NCI-H510A treated with DMSO at 0.1 percent for 48 hours (cell line): ENCODE results near the gene LAMA3.
"Not testable (repeated sequence)": the region's sequence is repeated elsewhere in the genome, so short reads cannot be mapped to it uniquely, and the experiment has no call there.

Source experiments
- DNase-seq: peaks from one replicate; lab custom pipeline; 2025; lab: John Stamatoyannopoulos, UW

The LAMA3 gene

GRCh38 chr18:23706971-23707640, 17.9 kb downstream of the LAMA3 start:
- DNase-seq = no peak

DNA sequence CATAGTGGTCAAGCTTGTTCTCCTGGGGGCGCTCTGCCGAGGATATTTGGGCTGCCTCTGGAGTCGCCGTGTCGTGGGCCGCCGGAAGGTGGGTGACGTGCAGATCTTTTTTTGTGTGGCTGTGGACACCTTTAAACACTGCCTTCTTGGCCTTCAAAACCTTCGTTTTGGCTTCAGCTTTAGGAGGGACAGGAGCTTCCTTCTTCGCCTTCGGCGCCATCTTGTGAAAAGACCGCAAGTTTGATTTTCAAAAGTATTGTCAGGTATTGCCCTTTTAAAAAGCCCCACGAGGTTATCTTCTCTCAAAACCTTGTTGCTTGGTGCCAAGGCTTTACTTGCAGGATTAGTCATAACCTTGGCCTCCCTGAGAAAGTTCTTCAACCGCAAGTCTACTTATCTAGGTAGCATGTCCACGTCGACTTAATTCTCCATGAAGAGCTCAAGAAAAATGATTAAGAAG, 20.8 kb downstream of the LAMA3 start:
- DNase-seq = no peak

DNA sequence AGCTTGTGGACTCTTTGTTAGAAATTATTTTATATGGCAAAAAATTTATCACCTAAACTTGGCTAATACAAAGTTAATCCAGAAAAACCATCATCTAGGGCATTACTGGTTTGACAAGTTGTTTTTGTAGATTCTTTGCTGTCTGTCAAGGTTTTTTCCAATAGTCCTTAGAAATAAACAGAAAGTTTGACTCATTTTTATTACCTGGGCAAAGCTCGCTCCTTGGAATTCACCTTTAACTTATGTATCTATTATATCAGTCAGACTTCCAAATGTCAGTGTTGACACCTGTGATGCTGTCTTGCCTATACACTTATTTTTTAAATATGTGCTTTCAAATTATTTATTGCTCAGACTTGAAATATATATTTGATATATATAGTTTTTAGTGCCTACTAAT, 21.7 kb downstream of the LAMA3 start:
- no peak for DNase-seq

DNA sequence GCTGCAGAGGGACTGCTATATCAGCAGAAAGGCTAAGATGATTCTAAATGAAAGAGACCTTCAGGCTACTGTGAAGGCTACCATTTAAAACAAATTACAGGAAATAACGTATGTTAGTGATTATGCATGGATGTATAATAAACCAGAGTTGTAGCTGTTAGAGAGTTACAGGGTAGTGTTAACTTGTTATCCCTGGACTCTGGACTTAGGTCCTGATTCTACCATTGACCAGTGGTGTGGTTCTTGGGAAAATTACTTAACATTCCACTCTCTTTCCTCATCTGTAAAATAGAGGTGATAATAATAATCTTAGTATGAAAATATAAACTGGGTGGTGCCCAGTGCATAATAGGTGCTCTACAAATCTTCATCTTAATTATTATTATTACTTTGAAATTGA, 22.2 kb downstream of the LAMA3 start:
- DNase-seq = no peak

DNA sequence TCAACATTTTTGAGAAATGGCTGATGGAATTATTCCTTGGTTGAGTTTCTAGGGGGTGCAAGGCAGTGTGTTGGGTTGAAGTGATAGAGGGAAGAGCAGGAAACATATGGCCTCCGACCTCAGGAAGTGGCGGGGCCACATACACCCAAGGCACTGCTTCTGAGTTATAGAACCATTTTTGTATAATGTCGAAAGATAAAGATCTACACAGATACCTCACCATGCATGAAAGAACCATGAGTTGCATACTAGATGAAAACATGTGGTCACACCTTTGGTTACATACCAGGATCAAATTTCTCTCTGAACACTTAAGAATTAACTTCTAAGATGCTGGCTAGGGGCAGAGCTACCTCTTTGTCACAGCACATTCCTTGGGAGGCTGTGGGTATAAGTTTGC, 23.2 kb downstream of the LAMA3 start:
- no peak for DNase-seq

- DNase-seq = no peak
These were observed 25.3 kb downstream of the LAMA3 start for GRCh38 chr18:23714576-23714975.

DNA sequence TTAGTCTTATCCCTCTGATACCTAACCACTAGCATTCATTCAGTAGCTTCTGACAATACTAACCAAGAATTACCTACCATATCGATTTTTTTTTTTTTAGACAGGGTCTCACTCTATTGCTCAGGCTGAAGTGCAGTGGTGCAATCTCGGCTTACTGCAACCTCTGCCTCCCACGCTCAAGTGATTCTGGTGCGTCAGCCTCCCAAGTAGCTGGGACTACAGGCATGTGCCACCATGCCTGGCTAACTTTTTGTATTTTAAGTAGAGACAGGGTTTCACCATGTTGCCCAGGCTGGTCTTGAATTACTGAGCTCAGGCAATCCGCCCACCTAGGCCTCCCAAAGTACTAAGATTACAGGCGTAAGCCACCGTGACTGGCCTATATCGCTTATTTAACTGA, 26.8 kb downstream of the LAMA3 start:
- DNase-seq = not testable (repeated sequence)

DNA sequence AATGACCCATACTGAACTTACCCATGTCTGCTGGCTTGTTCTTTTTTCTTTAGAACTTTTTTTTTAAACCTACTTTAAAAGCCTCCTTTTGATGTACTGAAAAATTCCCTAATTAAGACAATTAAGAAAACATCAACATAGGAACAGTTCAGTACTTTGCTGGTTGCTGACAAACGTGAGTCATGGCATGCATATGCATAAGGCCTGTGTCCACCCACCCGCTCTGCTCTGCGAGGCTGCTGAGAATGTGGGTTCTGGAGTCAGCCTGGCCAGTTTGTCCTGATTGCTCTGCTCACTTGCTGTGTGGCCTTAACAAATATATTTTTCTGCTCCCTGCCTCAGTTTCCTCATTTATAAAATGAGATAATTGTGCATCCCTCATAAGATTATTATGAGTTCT, 27.3 kb downstream of the LAMA3 start:
- no peak for DNase-seq

DNA sequence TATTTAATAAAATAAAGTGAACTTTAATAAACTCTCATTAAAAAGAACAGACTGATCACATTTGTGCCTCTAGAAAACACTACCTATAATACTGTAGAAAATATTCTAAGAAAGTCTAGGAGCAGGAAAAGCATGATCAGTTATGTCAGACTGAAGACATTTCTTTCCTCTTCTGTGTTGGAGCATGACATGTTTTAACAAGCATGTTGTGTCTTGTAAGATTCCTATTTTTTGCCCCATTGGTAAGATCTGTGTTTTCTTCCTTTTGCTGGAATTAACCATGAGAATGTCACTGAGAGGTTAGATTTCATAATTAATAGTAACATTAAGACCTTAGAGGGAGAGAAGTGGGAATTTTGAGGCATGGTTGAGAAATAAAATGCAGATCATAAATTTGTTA, 27.7 kb downstream of the LAMA3 start:
- no peak for DNase-seq

GRCh38 chr18:23718243-23718720, 29.0 kb downstream of the LAMA3 start:
- DNase-seq = no peak

- DNase-seq = no peak
These were observed 29.5 kb downstream of the LAMA3 start for GRCh38 chr18:23718731-23719130.

DNA sequence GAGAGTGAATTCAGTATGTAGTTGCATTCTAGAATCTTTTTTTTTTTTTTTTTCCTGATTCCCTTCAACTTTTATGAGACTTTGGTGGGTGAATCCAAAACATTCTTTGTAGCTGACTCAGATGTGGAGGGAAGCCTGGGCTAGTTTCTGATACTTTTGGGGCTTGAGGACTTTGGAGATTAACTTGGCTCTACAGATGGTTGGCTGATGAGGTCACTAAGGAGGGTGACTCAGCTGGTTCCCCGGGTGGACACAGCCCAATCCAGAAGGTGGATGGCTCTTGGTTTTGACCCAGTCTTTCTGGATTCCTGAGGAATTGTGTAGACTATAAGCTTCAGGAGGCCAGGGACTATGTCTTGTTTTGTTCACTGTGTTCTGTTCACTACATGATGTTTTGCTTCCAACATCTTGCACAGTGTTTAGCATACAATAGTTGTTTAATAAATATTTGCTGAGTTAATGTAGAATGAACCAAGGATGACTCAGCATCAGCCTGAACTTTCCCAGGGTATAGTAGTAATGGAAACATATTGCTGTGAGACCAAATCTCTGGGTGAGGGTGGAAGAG, 30.5 kb downstream of the LAMA3 start:
- DNase-seq = no peak

DNA sequence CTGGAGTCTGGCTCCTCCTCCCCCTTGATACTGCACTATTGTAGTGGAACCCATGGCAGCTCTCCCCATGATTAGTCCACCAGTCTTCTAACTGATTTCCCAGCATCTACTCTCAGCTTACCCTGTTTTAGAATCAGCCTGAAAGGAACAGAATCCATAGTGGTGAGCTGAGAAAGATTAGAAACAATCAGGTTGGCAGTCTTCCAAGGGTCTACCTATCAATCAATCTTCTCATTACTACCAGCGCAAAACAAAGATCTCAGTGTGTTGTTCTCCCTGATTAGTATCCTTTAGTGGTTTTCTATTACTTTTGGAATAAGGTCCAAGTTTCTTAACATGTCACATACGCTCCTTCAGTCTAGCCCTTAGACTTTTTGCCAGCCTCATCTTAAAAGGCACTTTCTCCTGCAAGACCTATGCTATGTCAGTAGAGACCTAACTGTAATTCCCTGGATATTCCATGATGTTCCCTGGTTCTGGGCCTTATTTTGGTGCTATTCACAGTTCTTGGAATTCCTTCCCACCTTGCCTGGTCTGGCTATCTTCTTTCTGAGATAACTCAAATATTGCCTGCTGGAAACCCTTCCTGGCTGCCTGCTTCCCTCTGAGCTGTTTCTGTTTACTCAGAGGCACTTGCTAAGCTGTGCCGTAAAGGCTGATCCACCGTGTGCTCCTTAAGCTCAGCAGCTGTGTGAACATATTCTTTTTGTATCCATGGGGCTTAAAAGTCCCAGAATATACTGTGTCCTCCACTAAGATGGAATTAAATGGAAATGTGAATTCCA, 32.6 kb downstream of the LAMA3 start:
- DNase-seq = peak; percentile 3

GRCh38 chr18:23722646-23723045, 33.4 kb downstream of the LAMA3 start:
- no peak for DNase-seq

- DNase-seq = no peak
These were observed 33.9 kb downstream of the LAMA3 start for GRCh38 chr18:23723121-23723520.

DNA sequence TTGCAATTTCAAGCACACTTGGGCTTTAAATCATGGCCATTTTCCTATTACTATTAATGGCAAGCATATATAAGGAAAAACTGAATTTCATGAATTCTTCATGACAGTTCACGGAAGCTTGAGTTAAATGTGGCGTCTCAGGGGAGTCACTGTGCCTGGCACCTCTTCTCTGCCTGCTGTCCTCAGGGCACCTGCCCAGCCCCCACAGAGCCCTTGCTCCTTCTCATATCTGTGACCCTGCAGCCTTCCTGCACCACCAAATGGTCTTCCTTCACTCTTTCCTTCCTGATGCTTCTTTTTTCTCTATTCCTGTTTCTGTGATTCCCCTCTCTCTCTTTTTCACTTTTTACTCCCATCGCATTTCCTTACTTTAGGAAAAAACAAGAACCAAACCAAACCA, 35.4 kb downstream of the LAMA3 start:
- no peak for DNase-seq

DNA sequence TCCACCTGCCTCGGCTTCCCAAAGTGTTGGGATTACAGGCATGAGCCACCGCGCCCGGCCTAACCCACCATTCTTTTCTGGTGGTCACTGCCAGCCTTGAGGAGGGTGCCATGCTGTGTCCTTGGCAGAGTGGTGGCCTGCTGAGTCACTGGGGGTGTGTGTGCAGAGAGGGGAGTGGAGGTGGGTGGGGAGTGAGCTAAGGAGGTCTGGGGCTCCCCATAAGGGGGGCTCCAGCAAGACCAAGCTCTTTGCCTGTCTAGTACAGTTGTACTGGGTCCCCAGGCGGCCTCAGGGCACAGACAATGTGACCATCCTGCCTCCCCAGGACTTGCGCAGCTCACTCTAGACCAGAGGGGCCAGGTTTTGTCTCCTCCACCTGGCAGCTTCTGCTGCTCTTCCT, 36.1 kb downstream of the LAMA3 start:
- DNase-seq = no peak

DNA sequence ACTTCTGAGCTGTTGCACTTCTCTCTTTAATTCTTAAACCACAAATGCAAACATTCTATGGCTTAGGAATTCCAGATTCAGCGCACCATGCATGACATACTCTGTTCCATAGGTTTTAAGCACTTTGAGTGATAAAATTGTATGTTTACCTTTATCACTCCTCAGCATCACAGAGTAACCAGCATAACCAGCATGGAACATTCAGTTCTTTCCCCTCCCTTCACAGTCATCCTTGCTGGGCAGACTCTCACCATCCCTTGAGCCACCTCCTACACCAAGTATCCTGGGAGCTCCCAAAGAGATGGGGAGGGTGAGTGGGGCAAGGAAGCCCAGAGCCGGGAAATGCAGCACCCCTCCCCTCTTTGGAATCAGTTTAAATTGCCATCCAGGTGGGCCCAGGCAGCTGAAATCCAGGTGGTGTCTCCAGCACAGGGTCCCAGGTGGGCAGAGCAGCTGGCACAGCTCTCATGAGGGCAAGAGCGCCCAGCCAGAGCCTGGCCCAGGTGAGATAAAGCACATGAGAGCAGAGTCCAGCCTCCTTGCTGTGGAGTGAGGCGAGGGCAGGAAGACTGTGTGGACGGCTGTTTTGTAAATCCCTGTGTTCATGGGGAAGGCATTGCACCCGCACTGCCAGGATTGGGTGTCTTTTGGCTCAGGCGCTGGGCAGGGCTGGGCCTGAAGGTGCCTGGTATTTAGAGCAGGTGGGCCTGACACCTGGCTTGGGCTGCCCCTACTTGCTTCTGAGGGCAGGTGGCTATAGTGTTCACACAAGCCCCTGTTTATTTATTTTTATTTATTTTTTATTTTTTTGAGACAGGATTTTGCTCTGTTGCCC, 36.8 kb downstream of the LAMA3 start:
- DNase-seq = no peak

GRCh38 chr18:23727707-23728493, 38.6 kb downstream of the LAMA3 start:
- DNase-seq = no peak

DNA sequence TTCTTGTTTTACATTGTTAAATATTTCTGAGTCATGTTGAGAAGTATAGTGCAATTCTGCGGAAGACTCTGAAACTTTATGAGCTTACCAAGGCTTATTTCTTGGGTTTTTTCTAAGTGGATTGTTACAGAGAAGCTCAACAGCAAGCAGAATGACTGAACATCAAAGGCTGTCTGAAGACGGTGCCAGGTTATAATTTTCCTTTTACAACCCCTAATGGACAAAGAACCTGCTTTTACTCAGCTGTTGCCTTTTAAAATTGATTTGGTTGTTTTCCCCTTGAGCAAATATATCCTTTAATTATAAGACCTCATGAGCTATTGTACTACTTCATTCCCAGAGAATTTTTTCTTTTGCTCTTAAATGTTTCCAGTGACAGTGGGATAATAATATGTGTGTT, 41.6 kb downstream of the LAMA3 start:
- no peak for DNase-seq

DNA sequence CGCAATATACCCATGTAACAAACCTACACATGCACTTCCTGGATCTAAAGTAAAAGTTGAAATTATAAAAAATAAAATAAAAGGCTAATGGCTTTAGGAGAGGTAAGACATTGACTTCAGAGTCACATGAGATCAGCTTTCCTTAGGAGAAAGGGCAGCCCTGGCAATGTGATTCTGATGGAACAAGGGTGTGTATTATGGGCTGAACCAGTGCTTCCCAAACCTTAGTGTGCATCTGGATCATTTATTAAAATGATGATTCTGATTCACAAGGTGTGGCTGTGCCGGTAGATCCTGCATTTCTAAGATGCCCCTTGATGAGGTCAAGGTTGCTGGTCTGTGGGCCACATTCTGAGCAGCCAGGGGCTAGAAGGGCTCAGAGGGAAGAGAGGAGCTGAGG, 42.6 kb downstream of the LAMA3 start:
- DNase-seq = no peak
